H1 (cell line): Measurements from ENCODE around the gene BCL2A1. TPM values are rescaled to one million over a fixed set of nuclear protein-coding genes. Genes with fewer than 3 reads are reported as not detected.
"Not testable (repeated sequence)": the region's sequence is repeated elsewhere in the genome, so short reads cannot be mapped to it uniquely, and the experiment has no call there.

Source experiments
- CTCF ChIA-PET: fragments of 300-600 bp; sonication (Branson Sonifier 250); formaldehyde crosslinking; loops from one replicate; lab custom pipeline; 2021; ENCODE audit not compliant: partially characterized antibody; lab: Charles Lee
- POLR2A ChIA-PET: fragments of 300-600 bp; sonication (Branson Sonifier 250); formaldehyde crosslinking; loops from one replicate; lab custom pipeline; 2021; ENCODE audit warnings: inconsistent platforms; ENCODE audit not compliant: partially characterized antibody; lab: Charles Lee
- DNase-seq, 2 experiments: peaks; one replicate each; pipeline versions ENCODE4 v3.0.0 to v3.0.0-alpha.2; 2010 to 2022; ENCODE audit warnings: low spot score in 2 of 2, low read depth in 1 of 2, mixed read lengths in 1 of 2
- FAIRE-seq: peaks from 2 replicates; lab custom pipeline; 2011; peaks lifted over from hg19 to GRCh38; lab: Jason Lieb, UNC
- H2AFZ ChIP-seq: 2 replicates; pipeline ENCODE4 v1.8.1; 2012; ENCODE audit warnings: low read length, inconsistent platforms
- H2AK5ac ChIP-seq: 2 replicates; pipeline ENCODE4 v1.6.1; 2013; ENCODE audit warnings: low read depth, low read length
- H2BK120ac ChIP-seq: replicated peaks from 2 replicates; pipeline ENCODE3; 2013; ENCODE audit warnings: low read depth, low read length, inconsistent platforms
- H2BK12ac ChIP-seq: 2 replicates; pipeline ENCODE4 v1.6.1; 2013; ENCODE audit warnings: low read depth, low read length
- H2BK15ac ChIP-seq: 2 replicates; pipeline ENCODE4 v1.6.1; 2013; ENCODE audit warnings: low read length
- H2BK20ac ChIP-seq: 2 replicates; pipeline ENCODE4 v1.6.1; 2013; ENCODE audit warnings: low read length
- H2BK5ac ChIP-seq: 2 replicates; pipeline ENCODE4 v1.6.1; 2013; ENCODE audit warnings: low read depth, low read length
- H3K14ac ChIP-seq: 2 replicates; pipeline ENCODE4 v1.6.1; 2013; ENCODE audit warnings: inconsistent platforms; ENCODE audit not compliant: insufficient read length
- H3K18ac ChIP-seq: 2 replicates; pipeline ENCODE4 v1.6.1; 2013; ENCODE audit warnings: low read length; ENCODE audit errors: extremely low read depth
- H3K23ac ChIP-seq: 2 replicates; pipeline ENCODE4 v1.6.1; 2013; ENCODE audit warnings: inconsistent platforms; ENCODE audit not compliant: insufficient read length
- H3K23me2 ChIP-seq: 2 replicates; pipeline ENCODE4 v1.6.1; 2013; ENCODE audit warnings: low read depth, low read length
- H3K27ac ChIP-seq: 2 replicates; pipeline ENCODE4 v1.6.1; 2011; ENCODE audit warnings: low read depth, low read length, inconsistent platforms
- H3K27me3 ChIP-seq, 4 experiments: replicated peaks in 1 of 4; 1 replicate in 1 of 4; 2 replicates in 3 of 4; pipeline versions ENCODE4 v1.6.1 to v1.8.1; 2011 to 2013; ENCODE audit warnings: low read length in 3 of 4, mild to moderate bottlenecking in 3 of 4, inconsistent platforms in 2 of 4, mixed read lengths in 2 of 4, moderate library complexity in 1 of 4; ENCODE audit not compliant: control insufficient read depth in 3 of 4, insufficient read depth in 3 of 4; ENCODE audit errors: extremely low read depth in 1 of 4
- H3K36me3 ChIP-seq, 4 experiments: 2 replicates each; pipeline versions ENCODE4 v1.6.1 to v1.8.1; 2011 to 2013; ENCODE audit warnings: mild to moderate bottlenecking in 4 of 4, low read length in 3 of 4, moderate library complexity in 2 of 4, control low read depth in 1 of 4, inconsistent platforms in 1 of 4; ENCODE audit not compliant: insufficient read depth in 4 of 4, control insufficient read depth in 2 of 4
- H3K4ac ChIP-seq: replicated peaks from 2 replicates; pipeline ENCODE3; 2013; ENCODE audit warnings: low read length, low read depth, mixed read lengths, inconsistent platforms; ENCODE audit not compliant: insufficient read length
- H3K4me1 ChIP-seq, 4 experiments: replicated peaks in 1 of 4; 1 replicate in 1 of 4; 2 replicates in 3 of 4; pipeline versions ENCODE4 v1.6.1 to v1.8.1; 2011 to 2013; ENCODE audit warnings: low read length in 3 of 4, inconsistent platforms in 2 of 4, mixed read lengths in 1 of 4; ENCODE audit not compliant: insufficient read depth in 4 of 4, control insufficient read depth in 3 of 4
- H3K4me2 ChIP-seq, 2 experiments: 2 replicates each; pipeline versions ENCODE4 v1.6.1 to v1.8.1; 2011 to 2013; ENCODE audit warnings: low read depth in 2 of 2, low read length in 2 of 2, control low read depth in 1 of 2, inconsistent platforms in 1 of 2, mild to moderate bottlenecking in 1 of 2; ENCODE audit not compliant: insufficient read depth in 1 of 2
- H3K4me3 ChIP-seq, 4 experiments: fragments of 200-600, 300-600 bp in 1 of 4; sonication (generic), shearing (Covaris generic), sonication (Bioruptor Twin) in 1 of 4; 2 replicates each; pipeline versions ENCODE4 v1.5.1 to v1.8.1; 2011 to 2016; ENCODE audit warnings: low read length in 4 of 4, low read depth in 3 of 4, control low read depth in 2 of 4, inconsistent platforms in 2 of 4, mild to moderate bottlenecking in 2 of 4, mixed read lengths in 1 of 4, moderate library complexity in 1 of 4; ENCODE audit not compliant: insufficient read depth in 2 of 4; ENCODE audit errors: extremely low read depth in 1 of 4
- H3K56ac ChIP-seq: replicated peaks from 2 replicates; pipeline ENCODE3; 2013; ENCODE audit warnings: low read depth, mild to moderate bottlenecking, mixed read lengths, low read length, inconsistent platforms; ENCODE audit not compliant: insufficient read length
- H3K79me1 ChIP-seq: 2 replicates; pipeline ENCODE4 v1.6.1; 2013; ENCODE audit warnings: low read depth, low read length, control low read depth
- H3K79me2 ChIP-seq, 2 experiments: 2 replicates each; pipeline versions ENCODE4 v1.6.1 to v1.8.1; 2012 to 2013; ENCODE audit warnings: low read length in 2 of 2, mild to moderate bottlenecking in 2 of 2, inconsistent platforms in 1 of 2; ENCODE audit not compliant: insufficient read depth in 2 of 2, control insufficient read depth in 1 of 2
- H3K9ac ChIP-seq, 4 experiments: replicated peaks in 1 of 4; 1 replicate in 1 of 4; 2 replicates in 3 of 4; pipeline versions ENCODE4 v1.6.1 to v1.8.1; 2011 to 2013; ENCODE audit warnings: low read depth in 3 of 4, low read length in 3 of 4, control low read depth in 2 of 4, mild to moderate bottlenecking in 2 of 4, moderate library complexity in 2 of 4, inconsistent platforms in 1 of 4; ENCODE audit errors: extremely low read depth in 1 of 4
- H3K9me3 ChIP-seq, 2 experiments: 2 replicates each; pipeline versions ENCODE4 v1.6.1 to v1.8.1; 2012 to 2013; ENCODE audit warnings: mild to moderate bottlenecking in 2 of 2, moderate library complexity in 2 of 2, control low read depth in 1 of 2, inconsistent platforms in 1 of 2, low read depth in 1 of 2, low read length in 1 of 2, mixed read lengths in 1 of 2; ENCODE audit not compliant: insufficient read depth in 2 of 2
- H4K20me1 ChIP-seq, 2 experiments: replicated peaks in 1 of 2; 2 replicates each; pipeline versions ENCODE3 to v1.8.1; 2011 to 2013; ENCODE audit warnings: inconsistent platforms in 2 of 2, low read length in 2 of 2, mild to moderate bottlenecking in 1 of 2; ENCODE audit not compliant: insufficient read depth in 2 of 2, control insufficient read depth in 1 of 2
- H4K5ac ChIP-seq: 2 replicates; pipeline ENCODE4 v1.6.1; 2013; ENCODE audit warnings: low read length, low read depth, mixed read lengths, inconsistent platforms; ENCODE audit not compliant: insufficient read length
- H4K8ac ChIP-seq: 2 replicates; pipeline ENCODE4 v1.8.0; 2013; ENCODE audit warnings: mild to moderate bottlenecking, moderate library complexity, low read length, inconsistent platforms; ENCODE audit not compliant: insufficient read depth; ENCODE audit errors: extremely low read depth
- H4K91ac ChIP-seq: replicated peaks from 2 replicates; pipeline ENCODE3; 2013; ENCODE audit warnings: low read length, mixed read lengths, inconsistent platforms; ENCODE audit not compliant: insufficient read length
- WGBS, 2 experiments: shearing (Covaris generic) in 1 of 2; methylation state at CpG; one replicate each; pipeline versions ENCODE4 v1.1.6 to v1.1.7; 2013 to 2015; ENCODE audit warnings: low lambda C conversion rate in 2 of 2, mixed read lengths in 2 of 2, inconsistent platforms in 1 of 2, low coverage in 1 of 2, missing lambda C conversion rate in 1 of 2; ENCODE audit not compliant: insufficient replicate concordance in 2 of 2, insufficient coverage in 1 of 2, insufficient read length in 1 of 2; ENCODE audit errors: extremely low coverage in 1 of 2, missing lambda C conversion rate in 1 of 2; 5-methylcytosine and 5-hydroxymethylcytosine counted together
- polyA plus RNA-seq, 7 experiments: library from polyadenylated mRNA; depleted of rRNA in 3 of 7; stranded (reverse) in 5 of 7; unstranded in 2 of 7; fragments of >200 nt in 5 of 7; fragments of 200-250 nt in 2 of 7; gene quantifications; 1 replicate in 5 of 7; 2 replicates in 1 of 7; 4 replicates in 1 of 7; pipeline versions ENCODE4 v1.2.1 to v1.2.3, GENCODE V29; 2011 to 2013; ENCODE audit warnings: missing spikeins in 2 of 7, mixed read lengths in 2 of 7
- total RNA-seq: library from RNA; stranded (reverse); fragmentation: NEBNext Ultra II Directional; extraction: Animal tissue kit (Norgen Biotek cat#: 25700); gene quantifications from 2 replicates; pipeline ENCODE4 v1.2.1, GENCODE V29; 2021

BCL2A1 gene
- total and polyA plus RNA-seq, 2 of the 8 experiments (the other 6 are each of a cell fraction or from before 2014, with no cell fraction given), result not detected

DNA sequence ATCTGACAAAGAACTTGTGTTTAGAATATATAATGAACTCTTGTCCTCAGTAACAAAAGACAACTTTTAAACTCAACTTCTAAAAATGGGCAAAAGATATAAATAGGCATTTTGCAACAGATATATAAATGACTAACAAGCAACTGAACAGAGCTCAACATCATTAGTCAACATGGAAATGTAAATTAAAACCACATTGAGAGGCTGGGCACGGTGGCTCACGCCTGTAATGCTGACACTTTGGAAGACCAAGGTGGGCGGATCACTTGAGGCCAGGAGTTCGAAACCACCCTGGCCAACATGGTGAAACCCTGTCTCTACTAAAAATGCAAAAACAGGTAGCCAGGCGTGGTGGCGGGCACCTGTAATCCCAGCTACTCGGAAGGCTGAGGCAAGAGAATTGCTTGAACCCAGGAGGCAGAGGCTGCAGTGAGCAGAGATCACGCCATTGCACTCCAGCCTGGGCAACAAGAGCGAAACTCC lies 40.1 kb upstream of the BCL2A1 start:
- H2AK5ac ChIP-seq, H3K4me2 ChIP-seq, H2BK120ac ChIP-seq, H3K27me3 ChIP-seq, H3K4me3 ChIP-seq, H3K23me2 ChIP-seq, H3K4ac ChIP-seq, H3K23ac ChIP-seq, H4K20me1 ChIP-seq, H4K91ac ChIP-seq, H3K56ac ChIP-seq, H3K9me3 ChIP-seq, H3K4me1 ChIP-seq, H3K14ac ChIP-seq, H3K79me2 ChIP-seq, H2BK15ac ChIP-seq, H2BK20ac ChIP-seq, H3K18ac ChIP-seq, POLR2A ChIA-PET, H3K79me1 ChIP-seq, H4K5ac ChIP-seq, H3K9ac ChIP-seq, H4K8ac ChIP-seq, H2AFZ ChIP-seq, DNase-seq, FAIRE-seq, H3K27ac ChIP-seq, H3K36me3 ChIP-seq, H2BK5ac ChIP-seq, H2BK12ac ChIP-seq: not testable (repeated sequence)
- 90% methylated on average over 9 of the region's 9 CpGs; no CpG with 5 or more reads in 1 of the 2 experiments for WGBS, 2 experiments
- CTCF ChIA-PET, result interaction anchor here (0.6 kb wide), 1 partner anchor 1076 kb away, joined by 3 read pairs; no protein-coding TSS in a partner anchor
